ENCODE data around the gene TP63.
"Not testable (repeated sequence)": the region's sequence is repeated elsewhere in the genome, so short reads cannot be mapped to it uniquely, and the experiment has no call there.

TP63 gene

DNA sequence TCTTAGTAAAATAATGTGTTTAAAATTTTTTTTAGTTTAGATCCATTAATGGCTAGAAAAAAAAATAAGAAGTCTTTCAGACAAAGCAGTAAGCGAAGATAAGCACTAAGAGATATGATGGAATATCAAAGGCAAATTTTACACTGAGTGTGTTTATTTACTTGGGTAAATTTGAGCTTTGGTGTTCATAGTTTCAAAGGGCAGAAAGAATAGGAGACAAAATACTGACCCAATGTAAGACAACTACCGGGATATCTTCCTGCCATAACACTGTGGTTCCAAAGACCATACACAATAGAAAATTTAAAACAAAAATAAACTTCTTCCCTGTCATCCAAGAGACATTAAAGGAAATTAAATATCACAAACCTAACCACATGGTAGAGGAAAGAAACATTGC, 25.5 kb upstream of the TP63 start:
- no peak for DNase-seq
- Mint-ChIP-seq H3K36me3 (no peaks in the 10 kb centered on the region), H3K4me3 (no peak overlapping the region), H3K27ac (no peak overlapping the region), H3K4me1 (no peaks in the 10 kb centered on the region), H3K27me3 (no peaks in the 10 kb centered on the region), H3K9me3 (peaks cover 9% of the 10 kb centered on the region)
- CTCF ChIA-PET = no interaction called here

DNA sequence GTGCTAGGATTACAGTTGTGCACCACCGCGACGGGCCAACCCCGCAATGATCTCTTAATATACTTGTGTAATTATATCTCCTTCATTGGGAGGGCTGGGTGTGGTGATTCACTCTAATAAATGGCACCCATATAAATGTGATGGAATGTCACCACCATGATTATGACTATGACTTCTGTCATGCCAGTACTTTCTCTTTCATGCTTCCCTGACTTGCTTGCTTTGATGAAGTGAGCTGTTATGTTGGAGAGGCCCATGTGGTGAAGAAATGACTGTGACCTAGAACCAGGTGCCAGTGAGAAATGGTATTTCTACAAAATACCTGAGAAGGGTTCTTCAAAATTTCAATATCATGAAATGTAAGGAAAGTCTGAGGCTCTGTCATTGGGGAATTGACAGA, 24.4 kb upstream of the TP63 start:
- Mint-ChIP-seq H3K27me3 (no peaks in the 10 kb centered on the region), H3K4me1 (no peaks in the 10 kb centered on the region), H3K9me3 (peaks cover 9% of the 10 kb centered on the region), H3K27ac (no peak overlapping the region), H3K4me3 (no peak overlapping the region), H3K36me3 (no peaks in the 10 kb centered on the region)
- DNase-seq = no peak
- CTCF ChIA-PET = interaction anchor here (0.5 kb wide), 1 partner anchor 90 kb away, joined by 3 read pairs; no protein-coding TSS in a partner anchor

DNA sequence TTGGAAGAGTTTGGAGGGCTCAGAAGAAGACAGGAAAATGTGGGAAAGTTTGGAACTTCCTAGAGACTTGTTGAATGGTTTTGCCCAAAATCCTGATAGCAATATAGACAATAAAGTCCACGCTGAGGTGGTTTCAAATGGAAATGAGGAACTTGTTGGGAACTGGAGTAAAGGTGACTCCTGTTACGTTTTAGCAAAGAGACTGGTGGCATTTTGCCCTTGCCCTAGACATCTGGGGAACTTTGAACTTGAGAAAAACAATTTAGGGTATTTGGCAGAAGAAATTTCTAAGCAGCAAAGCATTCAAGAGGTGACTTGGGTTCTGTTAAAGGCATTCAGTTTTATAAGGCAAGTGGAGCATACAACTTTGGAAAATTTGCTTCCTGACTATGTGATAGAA, 18.5 kb upstream of the TP63 start:
- DNase-seq, H3K36me3 Mint-ChIP-seq, CTCF ChIA-PET, H3K9me3 Mint-ChIP-seq, H3K4me3 Mint-ChIP-seq, H3K27me3 Mint-ChIP-seq, H3K27ac Mint-ChIP-seq, H3K4me1 Mint-ChIP-seq: not testable (repeated sequence)

DNA sequence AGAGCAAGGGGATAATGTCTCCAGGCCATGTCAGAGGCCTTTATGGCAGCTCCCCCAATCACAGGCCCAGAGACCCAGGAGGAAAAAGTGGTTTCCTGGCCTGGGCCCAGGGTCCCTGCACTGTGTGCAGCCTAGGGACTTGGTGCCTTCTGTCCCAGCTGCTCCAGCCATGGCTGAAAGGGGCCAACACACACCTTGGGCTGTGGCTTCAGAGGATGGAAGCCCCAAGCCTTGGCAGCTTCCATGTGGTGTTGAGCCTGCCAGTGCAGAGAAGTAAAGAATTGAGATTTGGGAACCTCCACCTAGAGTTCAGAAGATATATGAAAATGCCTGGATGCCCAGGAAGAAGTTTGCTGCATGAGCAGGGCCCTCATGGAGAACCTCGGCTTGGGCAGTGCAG, 18.1 kb upstream of the TP63 start:
- H3K4me3 Mint-ChIP-seq = no peak overlapping the region
- no peaks in the 10 kb centered on the region for H3K4me1 Mint-ChIP-seq
- no peaks in the 10 kb centered on the region for H3K27me3 Mint-ChIP-seq
- H3K27ac Mint-ChIP-seq = no peak overlapping the region
- no peaks in the 10 kb centered on the region for H3K36me3 Mint-ChIP-seq
- no peak for DNase-seq
- H3K9me3 Mint-ChIP-seq = peaks cover 7% of the 10 kb centered on the region
- CTCF ChIA-PET = no interaction called here

DNA sequence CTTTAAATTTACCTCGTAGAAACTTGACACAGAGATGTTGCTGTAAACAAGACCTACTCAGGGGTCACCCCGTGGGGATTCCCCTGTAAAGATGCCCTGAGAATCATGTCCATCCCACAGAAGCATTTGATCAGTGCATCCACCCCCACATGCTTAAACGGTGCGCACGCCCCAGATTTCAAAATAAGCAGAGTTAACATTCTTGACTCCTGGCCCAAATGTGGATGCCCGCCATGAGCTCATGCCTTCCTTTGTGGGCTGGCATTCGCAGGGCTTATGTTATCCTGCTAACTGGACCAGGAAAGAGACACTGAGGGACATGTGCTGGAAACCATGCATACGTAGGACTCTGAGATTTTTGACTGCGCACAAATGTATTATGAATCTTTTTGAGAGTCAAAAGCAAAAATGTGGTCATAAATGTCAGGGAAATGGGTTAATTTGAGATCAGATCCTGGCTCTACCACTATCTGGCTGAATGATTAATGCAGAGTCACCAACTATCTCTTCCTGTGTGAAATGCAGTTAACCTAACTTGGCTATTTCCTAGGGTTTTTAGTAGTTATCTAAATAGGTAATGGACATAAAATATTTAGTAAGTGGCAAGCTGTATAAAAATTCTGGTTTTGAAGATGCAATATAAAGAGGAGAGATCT, 9.1 kb upstream of the TP63 start:
- CTCF ChIA-PET = no interaction called here
- no peak for DNase-seq
- Mint-ChIP-seq H3K4me1 (no peaks in the 10 kb centered on the region), H3K27me3 (no peaks in the 10 kb centered on the region), H3K27ac (no peak overlapping the region), H3K4me3 (no peak overlapping the region), H3K36me3 (no peaks in the 10 kb centered on the region), H3K9me3 (no peaks in the 10 kb centered on the region)

DNA sequence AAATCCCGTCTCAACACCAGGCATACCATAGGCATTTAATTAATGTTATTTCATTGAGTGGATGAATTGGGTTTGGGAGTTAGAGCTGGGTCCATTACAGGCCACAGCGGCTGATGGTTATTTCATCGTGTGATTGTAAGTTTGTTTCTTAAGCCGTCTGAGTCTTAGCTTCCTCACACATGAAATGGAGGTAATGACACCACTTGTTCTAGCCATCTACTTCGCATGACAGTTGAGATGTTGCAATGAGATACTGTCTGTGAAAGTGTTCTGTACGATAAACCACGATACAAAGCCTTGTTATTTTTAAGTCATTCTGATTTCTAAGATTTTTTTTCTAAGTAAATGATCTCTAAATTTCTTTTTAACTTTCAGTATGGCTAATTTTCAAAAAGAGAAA, 8.6 kb upstream of the TP63 start:
- no peak for DNase-seq
- CTCF ChIA-PET = no interaction called here
- Mint-ChIP-seq H3K4me3 (no peak overlapping the region), H3K27ac (no peak overlapping the region), H3K4me1 (no peaks in the 10 kb centered on the region), H3K36me3 (no peaks in the 10 kb centered on the region), H3K27me3 (no peaks in the 10 kb centered on the region), H3K9me3 (no peaks in the 10 kb centered on the region)

DNA sequence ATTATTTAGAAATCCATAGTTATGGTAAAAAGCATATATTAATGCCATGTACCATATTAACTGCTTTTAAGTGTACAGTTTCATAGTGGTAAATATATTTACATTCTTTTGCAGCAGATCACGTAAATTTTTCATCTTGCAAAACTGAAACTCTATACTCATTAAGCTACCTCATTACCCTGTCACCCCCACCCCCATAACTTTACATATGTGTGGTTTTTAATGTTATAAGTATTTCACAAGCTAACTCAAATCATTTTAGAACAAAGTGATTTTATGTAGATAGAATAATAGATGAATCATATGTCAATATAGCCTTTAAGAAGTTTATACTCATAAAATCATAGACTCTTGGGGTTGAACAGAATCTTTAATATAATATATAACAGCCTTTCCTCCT, 7.1 kb upstream of the TP63 start:
- no peaks in the 10 kb centered on the region for H3K4me1 Mint-ChIP-seq
- DNase-seq = no peak
- no peak overlapping the region for H3K4me3 Mint-ChIP-seq
- no peaks in the 10 kb centered on the region for H3K36me3 Mint-ChIP-seq
- H3K27ac Mint-ChIP-seq = no peak overlapping the region
- no peaks in the 10 kb centered on the region for H3K9me3 Mint-ChIP-seq
- CTCF ChIA-PET = no interaction called here
- no peaks in the 10 kb centered on the region for H3K27me3 Mint-ChIP-seq

DNA sequence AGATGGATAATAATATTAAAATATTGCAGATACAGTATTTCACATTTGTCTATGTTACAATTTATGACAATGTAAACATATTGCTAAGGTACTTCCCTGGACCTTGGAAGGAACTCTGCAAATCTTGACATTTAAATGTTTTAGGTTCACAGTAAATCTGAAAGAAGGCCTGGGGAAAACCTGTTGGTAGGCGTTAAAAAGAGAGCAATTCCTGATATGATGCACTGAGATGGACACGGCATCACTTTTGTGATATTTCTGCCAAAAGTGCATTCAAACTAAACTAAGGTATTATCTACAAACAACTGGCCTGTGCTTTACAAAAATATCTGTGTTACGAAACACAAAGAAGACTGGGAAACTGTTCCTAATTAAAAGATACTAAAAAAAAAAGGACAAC, 6.1 kb upstream of the TP63 start:
- CTCF ChIA-PET = no interaction called here
- H3K27me3 Mint-ChIP-seq = no peaks in the 10 kb centered on the region
- no peaks in the 10 kb centered on the region for H3K36me3 Mint-ChIP-seq
- H3K9me3 Mint-ChIP-seq = no peaks in the 10 kb centered on the region
- no peak overlapping the region for H3K27ac Mint-ChIP-seq
- no peak for DNase-seq
- no peak overlapping the region for H3K4me3 Mint-ChIP-seq
- peaks cover 2% of the 10 kb centered on the region for H3K4me1 Mint-ChIP-seq

DNA sequence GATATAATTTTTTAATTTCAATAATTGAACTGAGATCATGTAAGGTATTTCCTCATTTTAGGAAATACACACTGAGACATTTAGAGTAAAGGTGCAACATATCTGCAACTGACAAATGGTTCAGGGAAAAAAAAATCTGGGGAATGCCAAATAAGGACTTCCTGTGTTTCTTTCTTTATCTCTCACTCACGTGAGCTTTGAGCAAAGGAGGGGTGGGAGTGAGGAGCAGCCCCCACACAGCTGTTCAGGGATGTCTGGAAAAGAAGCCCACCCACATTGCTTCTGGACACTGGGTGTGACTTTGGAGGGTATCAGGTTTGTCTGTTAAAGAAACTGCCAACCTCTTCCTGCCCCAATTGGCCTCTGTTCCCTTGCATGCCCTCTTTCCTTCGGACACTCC, 5.6 kb upstream of the TP63 start:
- no peak for DNase-seq
- Mint-ChIP-seq H3K9me3 (no peaks in the 10 kb centered on the region), H3K27me3 (no peaks in the 10 kb centered on the region), H3K4me1 (peaks cover 7% of the 10 kb centered on the region), H3K4me3 (no peak overlapping the region), H3K27ac (no peak overlapping the region), H3K36me3 (no peaks in the 10 kb centered on the region)
- CTCF ChIA-PET = no interaction called here

DNA sequence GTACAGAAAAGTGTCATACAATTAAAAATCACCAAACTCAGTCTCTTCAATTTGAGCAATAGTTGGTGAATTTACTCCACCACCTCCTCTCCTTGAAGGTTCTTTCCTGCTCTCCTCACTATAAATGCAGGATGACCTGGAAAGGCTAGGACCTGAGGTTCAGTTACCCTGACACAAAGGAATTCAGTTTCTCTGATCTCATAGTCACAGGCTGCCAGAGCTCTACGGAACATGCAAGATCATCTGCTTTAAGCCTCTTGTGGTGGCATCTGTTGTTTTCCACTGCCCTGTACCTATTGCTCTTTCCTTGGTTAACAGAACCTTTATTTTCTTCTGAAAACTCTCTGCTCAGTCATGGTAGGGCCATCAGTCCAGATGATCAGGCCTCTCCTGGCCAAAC, 4.9 kb upstream of the TP63 start:
- CTCF ChIA-PET = interaction anchor here (1.2 kb wide), 1 partner anchor 352 kb away, joined by 3 read pairs; no protein-coding TSS in a partner anchor
- Mint-ChIP-seq H3K27me3 (no peaks in the 10 kb centered on the region), H3K27ac (no peak overlapping the region), H3K9me3 (no peaks in the 10 kb centered on the region), H3K4me3 (no peak overlapping the region), H3K4me1 (peaks cover 11% of the 10 kb centered on the region), H3K36me3 (no peaks in the 10 kb centered on the region)
- no peak for DNase-seq

DNA sequence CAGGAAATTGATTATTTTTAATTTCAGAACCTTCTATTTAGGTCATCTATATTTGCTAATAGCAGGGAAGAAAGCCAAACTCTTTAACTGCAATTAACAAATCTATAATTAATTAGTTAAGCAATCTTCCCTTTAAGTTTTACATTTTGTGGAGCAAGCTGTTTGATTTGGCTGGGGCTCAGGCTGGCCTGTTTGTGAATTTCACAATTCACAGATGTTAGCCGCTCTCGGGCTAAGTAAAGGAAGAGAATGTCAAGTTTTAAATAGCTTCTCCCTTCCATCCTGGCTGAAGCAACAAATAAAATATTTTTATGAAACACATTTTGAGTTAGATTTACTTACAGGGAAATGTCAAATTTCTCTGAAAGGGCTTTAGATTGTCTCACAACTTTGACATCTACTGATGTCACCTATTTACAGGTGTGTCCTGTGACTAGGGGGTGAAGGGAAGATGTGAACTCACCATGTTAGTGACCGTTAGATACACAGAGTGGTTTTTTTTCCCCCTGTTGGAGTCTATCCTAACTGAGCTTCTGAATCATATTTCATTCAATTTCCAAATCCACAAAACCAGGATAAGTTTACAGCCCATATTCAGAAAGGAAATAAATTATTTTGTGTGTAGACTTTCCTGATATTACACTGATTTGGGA, 1.3 kb upstream of the TP63 start:
- no peak for DNase-seq

DNA sequence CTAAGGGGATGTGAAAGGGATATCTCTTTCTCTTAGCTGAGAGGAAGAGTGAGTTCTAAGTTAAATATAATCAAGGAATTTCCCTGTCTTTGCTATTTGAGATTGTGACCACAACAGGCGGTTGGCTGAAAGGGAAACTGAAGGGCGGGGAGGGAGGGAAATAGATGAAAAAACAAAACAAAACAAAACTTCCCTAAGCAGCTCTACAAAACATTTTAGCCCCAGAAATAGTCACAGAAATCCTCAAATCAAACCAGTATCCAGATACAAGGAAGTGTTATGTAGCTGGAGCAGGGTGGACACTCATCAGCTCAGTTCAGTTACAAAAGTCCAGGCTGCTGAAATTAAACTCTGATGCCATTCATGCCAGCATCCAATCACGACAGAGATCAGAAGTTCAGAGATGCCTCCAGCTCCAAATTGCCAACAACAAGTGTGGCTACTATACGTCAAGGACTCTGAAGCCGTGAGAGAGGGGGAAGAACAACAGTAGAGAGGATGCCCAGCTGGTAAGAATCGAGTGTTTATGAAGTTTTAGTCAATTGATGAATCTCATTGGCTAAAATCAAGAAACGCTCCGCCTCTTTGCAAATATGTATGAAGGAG, 319 bp upstream of the TP63 start:
- DNase-seq = no peak
- CTCF ChIA-PET = no interaction called here
- Mint-ChIP-seq H3K27ac (no peak overlapping the region), H3K36me3 (no peaks in the 10 kb centered on the region), H3K27me3 (peaks cover 4% of the 10 kb centered on the region), H3K4me3 (no peak overlapping the region), H3K4me1 (peaks cover 18% of the 10 kb centered on the region), H3K9me3 (no peaks in the 10 kb centered on the region)

More for the DNA sequence above, 1.3 kb upstream of the TP63 start:
- CTCF ChIA-PET = interaction anchor here (0.8 to 0.9 kb wide), 2 partner anchors 57 to 358 kb away, joined by 3 to 4 read pairs; no protein-coding TSS in a partner anchor
- Mint-ChIP-seq H3K36me3 (no peaks in the 10 kb centered on the region), H3K27ac (no peak overlapping the region), H3K4me3 (no peak overlapping the region), H3K4me1 (peaks cover 18% of the 10 kb centered on the region), H3K9me3 (no peaks in the 10 kb centered on the region), H3K27me3 (no peaks in the 10 kb centered on the region)

DNA sequence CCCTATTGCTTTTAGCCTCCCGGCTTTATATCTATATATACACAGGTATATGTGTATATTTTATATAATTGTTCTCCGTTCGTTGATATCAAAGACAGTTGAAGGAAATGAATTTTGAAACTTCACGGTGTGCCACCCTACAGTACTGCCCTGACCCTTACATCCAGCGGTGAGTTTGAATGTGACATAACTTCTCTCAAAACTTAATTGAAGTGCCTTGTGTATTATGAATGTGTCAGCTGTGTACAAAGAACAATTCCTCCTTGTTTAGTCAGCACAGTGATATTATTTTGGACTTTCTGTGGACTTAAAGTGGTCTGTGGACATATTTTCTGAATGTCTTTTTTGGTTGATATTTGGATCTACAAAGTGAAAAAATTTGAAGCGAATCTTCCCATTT, 220 bp downstream of the TP63 start:
- CTCF ChIA-PET = no interaction called here
- H3K4me1 Mint-ChIP-seq = peaks cover 18% of the 10 kb centered on the region

DNA sequence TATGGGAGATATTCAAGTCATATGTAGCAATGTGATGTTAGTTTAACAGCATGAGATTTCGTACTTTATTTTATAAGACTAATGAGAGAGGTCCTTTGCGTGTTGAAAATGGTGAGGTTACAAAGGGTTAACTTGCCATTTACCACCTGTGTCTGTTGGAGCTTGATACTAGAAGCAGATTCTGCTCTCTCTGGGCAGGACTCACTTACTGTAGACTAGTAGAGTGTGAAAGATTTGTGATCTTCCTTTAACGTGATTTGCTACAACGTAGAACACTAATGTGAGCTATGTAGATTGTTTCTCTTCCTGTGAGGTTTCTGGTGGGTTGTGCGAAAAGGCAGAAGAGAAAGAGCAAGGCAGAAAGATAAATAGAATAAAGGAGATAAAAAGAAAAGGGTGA, 1.1 kb downstream of the TP63 start:
- no peak for DNase-seq
- peaks cover 18% of the 10 kb centered on the region for H3K4me1 Mint-ChIP-seq
- H3K36me3 Mint-ChIP-seq = no peaks in the 10 kb centered on the region
- CTCF ChIA-PET = interaction anchor here (1.5 kb wide), 1 partner anchor 359 kb away, joined by 3 read pairs; no protein-coding TSS in a partner anchor
- no peak overlapping the region for H3K27ac Mint-ChIP-seq
- H3K27me3 Mint-ChIP-seq = peaks cover 4% of the 10 kb centered on the region
- no peaks in the 10 kb centered on the region for H3K9me3 Mint-ChIP-seq
- no peak overlapping the region for H3K4me3 Mint-ChIP-seq

More for the DNA sequence above, 220 bp downstream of the TP63 start:
- Mint-ChIP-seq H3K27ac (no peak overlapping the region), H3K4me3 (no peak overlapping the region), H3K36me3 (no peaks in the 10 kb centered on the region), H3K27me3 (peaks cover 4% of the 10 kb centered on the region), H3K9me3 (no peaks in the 10 kb centered on the region)
- no peak for DNase-seq

DNA sequence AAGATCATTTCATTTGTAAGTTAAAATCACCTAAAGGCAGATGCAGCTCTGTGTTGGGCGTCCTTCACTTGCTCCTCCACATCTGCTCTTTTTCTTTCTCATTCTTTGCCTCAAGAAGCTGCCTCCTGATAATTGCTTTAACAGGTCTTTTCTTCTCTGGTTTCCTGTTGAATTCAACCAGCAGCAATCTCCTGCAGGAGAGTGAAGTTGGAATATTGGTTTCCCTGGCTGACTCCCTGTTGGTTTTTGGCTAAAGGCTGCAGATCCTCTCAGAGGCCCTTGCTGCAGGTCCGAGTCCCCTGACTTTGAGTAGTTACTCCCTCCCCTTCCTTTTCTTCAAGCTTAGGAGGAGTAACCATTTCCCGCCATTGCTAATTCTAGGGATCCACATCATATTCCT, 4.2 kb downstream of the TP63 start:
- Mint-ChIP-seq H3K27me3 (peaks cover 4% of the 10 kb centered on the region), H3K27ac (no peak overlapping the region), H3K9me3 (no peaks in the 10 kb centered on the region), H3K36me3 (no peaks in the 10 kb centered on the region), H3K4me1 (peaks cover 13% of the 10 kb centered on the region), H3K4me3 (no peak overlapping the region)
- DNase-seq = no peak
- CTCF ChIA-PET = no interaction called here
